SK-N-SH (cell line): Measurements from ENCODE around the gene GALNT16. TPM values are rescaled to one million over a fixed set of nuclear protein-coding genes. Genes with fewer than 3 reads are reported as not detected.

Experiments used
- CTCF ChIA-PET: fragments of 300-600, 350-600 bp; formaldehyde crosslinking; extraction: SDS; loops from one replicate; lab custom pipeline; 2021; lab: Yijun Ruan, JAX
- POLR2A ChIA-PET: fragments of 350-600 bp; sonication (Branson Sonifier 250); formaldehyde crosslinking; extraction: SDS; loops from one replicate; lab custom pipeline; 2020; ENCODE audit warnings: antibody characterized with exemption, inconsistent platforms; lab: Yijun Ruan, JAX
- DNase-seq: peaks from one replicate; pipeline ENCODE4 v3.0.0; 2012
- H2AFZ ChIP-seq: fragments of 200-600 bp; sonication (generic); 2 replicates; pipeline ENCODE4 v1.8.1; 2016; ENCODE audit warnings: antibody characterized with exemption, mild to moderate bottlenecking, low read depth
- H3F3A ChIP-seq: fragments of 200-600 bp; sonication (generic); replicated peaks from 2 replicates; pipeline ENCODE3; 2016; ENCODE audit warnings: antibody characterized with exemption, mild to moderate bottlenecking; ENCODE audit not compliant: insufficient read depth
- H3K27ac ChIP-seq, 2 experiments: fragments of 200-500 bp in 1 of 2; fragments of 200-600 bp in 1 of 2; sonication (Bioruptor generic) in 1 of 2; sonication (generic), shearing (Covaris generic) in 1 of 2; 2 replicates each; pipeline versions ENCODE4 v1.5.1 to v1.6.1; 2014 to 2016; ENCODE audit warnings: low read depth in 2 of 2, inconsistent platforms in 1 of 2, low read length in 1 of 2, mild to moderate bottlenecking in 1 of 2, mixed read lengths in 1 of 2
- H3K27me3 ChIP-seq: fragments of 200-600 bp; sonication (generic), shearing (Covaris generic); 2 replicates; pipeline ENCODE4 v1.6.1; 2016; ENCODE audit warnings: mixed run types; ENCODE audit not compliant: insufficient read depth
- H3K36me3 ChIP-seq, 2 experiments: fragments of 200-500 bp in 1 of 2; fragments of 200-600 bp in 1 of 2; sonication (Bioruptor generic) in 1 of 2; sonication (generic) in 1 of 2; replicated peaks in 1 of 2; 2 replicates each; pipeline versions ENCODE3 to v1.5.1; 2014 to 2016; ENCODE audit warnings: low read length in 1 of 2, mild to moderate bottlenecking in 1 of 2; ENCODE audit not compliant: insufficient read depth in 2 of 2, control insufficient read depth in 1 of 2
- H3K4me1 ChIP-seq, 2 experiments: fragments of 200-500 bp in 1 of 2; fragments of 200-600 bp in 1 of 2; sonication (Bioruptor generic) in 1 of 2; sonication (generic), shearing (Covaris generic) in 1 of 2; 2 replicates each; pipeline versions ENCODE4 v1.5.1 to v1.6.1; 2014 to 2016; ENCODE audit warnings: low read depth in 1 of 2, low read length in 1 of 2, mixed run types in 1 of 2; ENCODE audit not compliant: insufficient read depth in 2 of 2, control insufficient read depth in 1 of 2
- H3K4me2 ChIP-seq: fragments of 200-600 bp; sonication (generic), shearing (Covaris generic); 2 replicates; pipeline ENCODE4 v1.6.1; 2017; ENCODE audit warnings: mixed run types
- H3K4me3 ChIP-seq, 2 experiments: fragments of 200-500 bp in 1 of 2; fragments of 200-600 bp in 1 of 2; sonication (Bioruptor generic) in 1 of 2; sonication (generic), shearing (Covaris generic) in 1 of 2; 2 replicates each; pipeline versions ENCODE4 v1.5.1 to v1.8.1; 2014 to 2016; ENCODE audit warnings: low read depth in 2 of 2, inconsistent platforms in 1 of 2, low read length in 1 of 2, mild to moderate bottlenecking in 1 of 2, mixed read lengths in 1 of 2, moderate library complexity in 1 of 2
- H3K79me2 ChIP-seq: fragments of 200-600 bp; sonication (generic); 2 replicates; pipeline ENCODE4 v1.8.1; 2017; ENCODE audit warnings: mild to moderate bottlenecking; ENCODE audit not compliant: insufficient read depth
- H3K9ac ChIP-seq: fragments of 200-600 bp; sonication (generic); 2 replicates; pipeline ENCODE4 v1.6.1; 2017; ENCODE audit warnings: mixed run types
- H3K9me2 ChIP-seq: fragments of 200-600 bp; sonication (generic); 2 replicates; pipeline ENCODE4 v1.6.1; 2017; ENCODE audit warnings: mixed run types
- H3K9me3 ChIP-seq: fragments of 200-600 bp; sonication (generic); 2 replicates; pipeline ENCODE4 v1.6.1; 2017; ENCODE audit warnings: mixed run types, mild to moderate bottlenecking, moderate library complexity
- H4K20me1 ChIP-seq: fragments of 200-600 bp; sonication (generic); 2 replicates; pipeline ENCODE4 v1.6.1; 2017; ENCODE audit warnings: mild to moderate bottlenecking, mixed run types; ENCODE audit not compliant: insufficient read depth
- CHD2 ChIP-seq: fragments of 150-350 bp; IDR thresholded peaks from 2 replicates; pipeline ENCODE4 v1.6.1; 2018; ENCODE audit warnings: low read length; ENCODE audit not compliant: partially characterized antibody
- ELF1 ChIP-seq: IDR thresholded peaks from 2 replicates; pipeline ENCODE4 v1.4.0; 2012
- FOSL2 ChIP-seq: IDR thresholded peaks from 2 replicates; pipeline ENCODE4 v1.4.0; 2012; ENCODE audit warnings: low read depth, mild to moderate bottlenecking, moderate library complexity, borderline replicate concordance
- FOXM1 ChIP-seq: IDR thresholded peaks from 2 replicates; pipeline ENCODE4 v1.4.0; 2012; ENCODE audit warnings: low read depth, mild to moderate bottlenecking
- GABPA ChIP-seq: IDR thresholded peaks from 2 replicates; pipeline ENCODE4 v1.4.0; 2012; ENCODE audit warnings: low read depth, mild to moderate bottlenecking
- GATA2 ChIP-seq: sonication (generic); formaldehyde crosslinking; IDR thresholded peaks from 2 replicates; pipeline ENCODE4 v1.5.0; 2020; ENCODE audit warnings: mild to moderate bottlenecking, missing genetic modification reagents
- IRF3 ChIP-seq: fragments of 150-350 bp; IDR thresholded peaks from 2 replicates; pipeline ENCODE4 v1.6.1; 2016; ENCODE audit warnings: mild to moderate bottlenecking, low read depth, low read length
- JUND ChIP-seq: IDR thresholded peaks from 2 replicates; pipeline ENCODE4 v1.4.0; 2012
- MAX ChIP-seq: IDR thresholded peaks from 2 replicates; pipeline ENCODE4 v1.4.0; 2012; ENCODE audit warnings: low read depth
- PBX3 ChIP-seq: IDR thresholded peaks from 2 replicates; pipeline ENCODE4; 2012
- POLR2AphosphoS5 ChIP-seq: IDR thresholded peaks from 2 replicates; pipeline ENCODE4 v1.6.1; 2012; ENCODE audit warnings: low read depth, low read length
- RAD21 ChIP-seq: IDR thresholded peaks from 2 replicates; pipeline ENCODE4 v1.6.1; 2012; ENCODE audit warnings: mild to moderate bottlenecking, low read length
- RCOR1 ChIP-seq: fragments of 150-350 bp; IDR thresholded peaks from 2 replicates; pipeline ENCODE4 v1.6.1; 2017; ENCODE audit warnings: antibody characterized with exemption, low read length
- REST ChIP-seq: IDR thresholded peaks from 2 replicates; pipeline ENCODE4 v1.6.1; 2012; ENCODE audit warnings: mild to moderate bottlenecking, low read depth, low read length, moderate library complexity
- RXRA ChIP-seq: IDR thresholded peaks from 2 replicates; pipeline ENCODE4 v1.4.0; 2012; ENCODE audit warnings: low read depth, mild to moderate bottlenecking, borderline replicate concordance
- SIN3A ChIP-seq: IDR thresholded peaks from 2 replicates; pipeline ENCODE4 v1.6.1; 2012; ENCODE audit warnings: low read depth, mild to moderate bottlenecking, low read length, moderate library complexity, borderline replicate concordance
- SMC3 ChIP-seq: IDR thresholded peaks from 2 replicates; pipeline ENCODE4 v1.6.1; 2012; ENCODE audit warnings: low read depth, low read length, improper control_type of control experiment
- TAF1 ChIP-seq: IDR thresholded peaks from 2 replicates; pipeline ENCODE4 v1.6.1; 2012; ENCODE audit warnings: low read depth, mild to moderate bottlenecking, low read length, moderate library complexity, borderline replicate concordance
- TEAD4 ChIP-seq: IDR thresholded peaks from 2 replicates; pipeline ENCODE4 v1.4.0; 2012; ENCODE audit warnings: mild to moderate bottlenecking, borderline replicate concordance; ENCODE audit not compliant: insufficient read depth
- USF2 ChIP-seq: fragments of 150-350 bp; IDR thresholded peaks from 2 replicates; pipeline ENCODE4 v1.6.1; 2017; ENCODE audit warnings: antibody characterized with exemption, low read length, low read depth, borderline replicate concordance
- WGBS: methylation state at CpG from one replicate; pipeline ENCODE4 v1.1.6; 2017; ENCODE audit warnings: low lambda C conversion rate; 5-methylcytosine and 5-hydroxymethylcytosine counted together
- polyA plus RNA-seq, 3 experiments: library from polyadenylated mRNA; depleted of rRNA; stranded (reverse); fragments of >200 nt; gene quantifications; 2 replicates each; pipeline ENCODE4 v1.2.3, GENCODE V29; 2012

The GALNT16 gene
- polyA plus RNA-seq, 1 of the 3 experiments (the other 2 are of a cell fraction) = 17.0 TPM

GRCh38 chr14:69270097-69270496 lies 10.1 kb downstream of the GALNT16 start:
- Histone ChIP-seq H3K9me3 (no peaks in the 10 kb centered on the region), H3F3A (peaks cover 13% of the 10 kb centered on the region), H3K79me2 (no peaks in the 10 kb centered on the region), H3K4me2 (no peak overlapping the region), H3K9me2 (no peaks in the 10 kb centered on the region), H3K4me3 (no peak overlapping the region), H3K27me3 (no peaks in the 10 kb centered on the region), H4K20me1 (no peaks in the 10 kb centered on the region), H3K9ac (no peak overlapping the region), H3K4me1 (no peaks in the 10 kb centered on the region), H3K27ac (no peak overlapping the region), H3K36me3 (no peaks in the 10 kb centered on the region), H2AFZ (no peak overlapping the region)
- CTCF ChIA-PET = interaction anchor here (1.0 kb wide), 1 partner anchor 9 kb away, joined by 3 read pairs; no protein-coding TSS in a partner anchor
- no peak for DNase-seq
- 96% methylated on average over 10 of the region's 10 CpGs for WGBS
- TF ChIP-seq SMC3 (no peak), MAX (no peak), GATA2 (CRISPR knock-in tag) (no peak), GABPA (no peak), RXRA (no peak), USF2 (no peak), FOSL2 (no peak), IRF3 (no peak), REST (no peak), TEAD4 (no peak), FOXM1 (no peak), RCOR1 (no peak), RAD21 (no peak), PBX3 (no peak), CHD2 (no peak), TAF1 (no peak), POLR2AphosphoS5 (no peak), SIN3A (no peak), JUND (no peak), ELF1 (no peak)
- POLR2A ChIA-PET = no interaction called here
